Superior temporal gyrus (tissue), 1 donor: ENCODE measurements around the gene DIAPH3.

Experiments
- DNase-seq: peaks from one replicate; pipeline ENCODE4 v3.0.0-alpha.2; 2016; ENCODE audit errors: extremely low spot score

The DIAPH3 gene

GRCh38 chr13:60152114-60152513 is 11.6 kb downstream of the DIAPH3 start:
- no peak for DNase-seq

GRCh38 chr13:60150538-60150937 is 13.2 kb downstream of the DIAPH3 start:
- no peak for DNase-seq

DNA sequence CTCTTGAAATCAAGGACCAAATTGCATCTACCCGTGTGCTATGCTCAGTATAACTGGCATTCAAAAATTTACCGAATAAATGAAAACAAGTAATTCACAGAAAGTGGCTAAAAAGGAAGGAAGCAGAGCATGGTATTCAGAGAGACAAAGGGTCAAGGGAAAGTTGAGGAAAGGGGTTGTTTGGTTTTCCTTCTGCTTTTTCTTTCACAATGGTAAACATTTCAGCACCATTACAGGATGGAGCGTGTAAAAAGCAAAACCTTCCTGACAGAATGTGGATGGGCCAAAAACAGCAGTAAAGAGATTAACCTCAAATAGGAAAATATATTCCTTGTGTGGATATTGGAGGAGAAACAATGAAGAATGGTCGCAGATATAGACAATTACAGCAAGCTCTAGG is 14.8 kb downstream of the DIAPH3 start:
- no peak for DNase-seq

GRCh38 chr13:60147361-60147760 is 16.4 kb downstream of the DIAPH3 start:
- DNase-seq, result no peak

GRCh38 chr13:60146471-60146870 is 17.3 kb downstream of the DIAPH3 start:
- no peak for DNase-seq

GRCh38 chr13:60143775-60144174 is 20.0 kb downstream of the DIAPH3 start:
- no peak for DNase-seq

GRCh38 chr13:60139272-60139671 is 24.5 kb downstream of the DIAPH3 start:
- DNase-seq, result no peak

DNA sequence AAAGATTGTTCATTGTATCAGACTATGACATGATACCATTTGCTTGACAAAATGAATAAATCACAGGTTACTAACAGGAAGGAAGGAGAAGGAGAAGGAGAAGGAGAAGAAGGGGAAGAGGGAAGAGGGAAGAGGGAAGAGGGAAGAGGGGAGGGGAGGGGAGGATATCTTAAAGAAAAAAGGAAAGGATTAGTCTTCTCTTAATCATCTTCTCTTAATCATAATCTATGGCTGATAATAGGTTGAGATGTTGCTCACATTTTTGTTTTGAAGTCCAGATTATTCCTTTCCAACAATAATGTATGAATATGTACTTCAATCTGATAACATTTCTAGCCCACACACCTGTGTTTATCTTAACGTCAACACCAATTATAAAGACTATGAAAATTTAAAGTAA is 25.1 kb downstream of the DIAPH3 start:
- DNase-seq, result no peak

- no peak for DNase-seq
Measured at GRCh38 chr13:60137911-60138560, 25.7 kb downstream of the DIAPH3 start.

- DNase-seq, result no peak
Measured at GRCh38 chr13:60135344-60135743, 28.4 kb downstream of the DIAPH3 start.

GRCh38 chr13:60134376-60134775 is 29.4 kb downstream of the DIAPH3 start:
- DNase-seq, result no peak

- no peak for DNase-seq
Measured at GRCh38 chr13:60121337-60121687, 42.4 kb downstream of the DIAPH3 start.

GRCh38 chr13:60120617-60121336 is 43.0 kb downstream of the DIAPH3 start:
- DNase-seq, result no peak

GRCh38 chr13:60118696-60119400 is 44.9 kb downstream of the DIAPH3 start:
- no peak for DNase-seq

- no peak for DNase-seq
Measured at GRCh38 chr13:60114499-60115028, 49.2 kb downstream of the DIAPH3 start.

DNA sequence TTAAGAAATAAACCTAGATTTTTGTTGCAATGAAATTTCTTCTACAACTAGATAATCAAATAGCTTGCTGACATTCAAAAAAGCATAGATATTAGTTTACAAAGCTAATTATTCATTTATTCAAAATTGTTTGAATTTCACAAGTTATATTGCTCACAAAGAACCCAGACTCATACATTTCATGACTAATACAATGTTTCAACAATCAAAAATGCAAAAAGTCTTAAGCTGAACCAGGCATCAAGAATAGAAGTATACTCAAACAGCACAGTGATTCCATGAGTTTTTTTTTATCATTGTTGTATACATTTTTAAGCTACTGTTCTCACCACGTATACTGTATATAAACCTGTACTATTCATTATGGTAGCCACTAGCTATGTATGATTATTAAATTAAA is 51.0 kb downstream of the DIAPH3 start:
- DNase-seq, result no peak

DNA sequence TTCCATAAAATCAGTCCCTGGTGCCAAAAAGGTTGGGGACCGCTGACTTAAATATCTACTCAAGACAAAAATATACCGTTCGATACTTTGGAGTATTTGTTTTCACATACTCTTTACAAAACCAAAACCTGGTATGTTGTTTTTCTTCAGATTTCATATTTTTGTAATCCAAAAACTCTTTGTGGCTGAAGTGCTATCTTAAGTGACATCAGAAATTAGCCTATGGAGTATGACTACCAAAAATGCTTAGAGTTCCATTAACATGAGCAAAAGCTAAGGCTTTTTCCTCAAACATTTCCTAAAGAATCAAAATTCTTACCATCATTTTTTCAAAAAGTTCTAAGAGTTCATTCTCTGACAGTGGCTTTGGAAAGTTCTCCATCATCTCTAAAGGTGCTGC is 52.0 kb downstream of the DIAPH3 start:
- no peak for DNase-seq

GRCh38 chr13:60109285-60109684 is 54.4 kb downstream of the DIAPH3 start:
- no peak for DNase-seq

- DNase-seq, result no peak
Measured at GRCh38 chr13:60108589-60108988, 55.1 kb downstream of the DIAPH3 start.

- no peak for DNase-seq
Measured at GRCh38 chr13:60099631-60100420, 63.9 kb downstream of the DIAPH3 start.

GRCh38 chr13:60095300-60095699 is 68.4 kb downstream of the DIAPH3 start:
- no peak for DNase-seq
